ENCODE results near the gene C11orf21. TPM values are rescaled to one million over a fixed set of nuclear protein-coding genes. Genes with fewer than 3 reads are reported as not detected.

Gene C11orf21
- under 1 TPM; 0.15 to 0.78 (median 0.42) TPM for total RNA-seq

- TF ChIP-seq POLR2A (IDR thresholded peaks at IDR 0.05) = no peak
- H3K4me1 ChIP-seq = peaks cover 3 to 45% (median 20%) of the 10 kb centered on the region in 3 donors
- WGBS, 2 donors (ENCODE audit: low coverage in 1 of 2) = 50 to 100% methylated on average over 1 to 2 of the region's 16 CpGs
- H3K27ac ChIP-seq = peak within 1 kb of the TSS in 2 of 4 donors; percentile 53 to 91
- H3K36me3 ChIP-seq = no peaks in the 10 kb centered on the region
- H3K9me3 ChIP-seq = no peaks in the 10 kb centered on the region
- peak within 1 kb of the TSS in 1 of 2 donors; percentile 14 for H3K4me3 ChIP-seq
- ATAC-seq = no peak
- peaks cover 5% of the 10 kb centered on the region for H3K27me3 ChIP-seq
Observed at GRCh38 chr11:2301631-2302305, at the start of gene C11orf21, which contains the start of gene TSPAN32. Gene C11orf21, minus strand, starts transcription at chr11:2301918. Its CDS starts 110 bp downstream, at chr11:2301808. Gene TSPAN32, plus strand, starts transcription at chr11:2302013. Its CDS starts 137 bp downstream, at chr11:2302150.

GRCh38 chr11:2348986-2349385 is 47.3 kb upstream of the C11orf21 start:
- no peak overlapping the region for H3K27ac ChIP-seq
- peaks cover 0 to 11% (median 0%) of the 10 kb centered on the region in 3 donors for H3K9me3 ChIP-seq
- no peaks in the 10 kb centered on the region for H3K4me1 ChIP-seq
- no peaks in the 10 kb centered on the region for H3K27me3 ChIP-seq
- no peak for ATAC-seq
- no peak overlapping the region for H3K4me3 ChIP-seq
- no peaks in the 10 kb centered on the region for H3K36me3 ChIP-seq
- 93 to 100% methylated on average over 1 of the region's 1 CpG for WGBS, 2 donors (ENCODE audit: low coverage in 1 of 2)
- no peak for TF ChIP-seq POLR2A (IDR thresholded peaks at IDR 0.05)
- TF ChIP-seq EP300 (IDR thresholded peaks at IDR 0.05) = no peak
- TF ChIP-seq CTCF (IDR thresholded peaks at IDR 0.05) = no peak
- no peak for TF ChIP-seq POLR2AphosphoS5 (IDR thresholded peaks at IDR 0.05)

GRCh38 chr11:2347308-2347830 is 45.7 kb upstream of the C11orf21 start:
- no peak overlapping the region for H3K27ac ChIP-seq
- peaks cover 0 to 11% (median 0%) of the 10 kb centered on the region in 3 donors for H3K9me3 ChIP-seq
- H3K27me3 ChIP-seq = no peaks in the 10 kb centered on the region
- H3K36me3 ChIP-seq = no peaks in the 10 kb centered on the region
- no peaks in the 10 kb centered on the region for H3K4me1 ChIP-seq
- TF ChIP-seq EP300 (IDR thresholded peaks at IDR 0.05) = no peak
- no peak for TF ChIP-seq CTCF (IDR thresholded peaks at IDR 0.05)
- TF ChIP-seq POLR2AphosphoS5 (IDR thresholded peaks at IDR 0.05) = no peak
- no peak for TF ChIP-seq POLR2A (IDR thresholded peaks at IDR 0.05)
- 91 to 93% methylated on average over 4 to 6 of the region's 9 CpGs for WGBS, 2 donors (ENCODE audit: low coverage in 1 of 2)
- no peak overlapping the region for H3K4me3 ChIP-seq
- no peak for ATAC-seq

GRCh38 chr11:2346586-2347307 is 45.0 kb upstream of the C11orf21 start:
- Histone ChIP-seq H3K27ac (no peak overlapping the region), H3K4me1 (no peaks in the 10 kb centered on the region), H3K9me3 (peaks cover 0 to 11% (median 0%) of the 10 kb centered on the region in 3 donors), H3K4me3 (no peak overlapping the region), H3K36me3 (no peaks in the 10 kb centered on the region), H3K27me3 (no peaks in the 10 kb centered on the region)
- 0 to 100% methylated on average over 1 of the region's 10 CpGs for WGBS, 2 donors (ENCODE audit: low coverage in 1 of 2)
- TF ChIP-seq POLR2AphosphoS5 (IDR thresholded peaks at IDR 0.05) = no peak
- TF ChIP-seq EP300 (IDR thresholded peaks at IDR 0.05) = no peak
- no peak for TF ChIP-seq POLR2A (IDR thresholded peaks at IDR 0.05)
- TF ChIP-seq CTCF (IDR thresholded peaks at IDR 0.05) = no peak
- no peak for ATAC-seq

GRCh38 chr11:2346014-2346413 is 44.3 kb upstream of the C11orf21 start:
- TF ChIP-seq CTCF (IDR thresholded peaks at IDR 0.05) (no peak), EP300 (IDR thresholded peaks at IDR 0.05) (no peak)
- WGBS, 2 donors (ENCODE audit: low coverage in 1 of 2) = 90% methylated on average over 2 of the region's 4 CpGs; no CpG with 5 or more reads in 1 of the 2 donors
- peaks cover 0 to 11% (median 0%) of the 10 kb centered on the region in 3 donors for H3K9me3 ChIP-seq
- ATAC-seq = no peak
- H3K27ac ChIP-seq = no peak overlapping the region
- no peaks in the 10 kb centered on the region for H3K27me3 ChIP-seq
- H3K4me1 ChIP-seq = no peaks in the 10 kb centered on the region
- H3K36me3 ChIP-seq = no peaks in the 10 kb centered on the region
- no peak overlapping the region for H3K4me3 ChIP-seq
